Measurements from ENCODE around the gene WIPF1. TPM values are rescaled to one million over a fixed set of nuclear protein-coding genes. Genes with fewer than 3 reads are reported as not detected.

The WIPF1 gene
- total RNA-seq, 4 donors from 2014 or later: 31.5 to 61.5 (median 36.3) TPM

DNA sequence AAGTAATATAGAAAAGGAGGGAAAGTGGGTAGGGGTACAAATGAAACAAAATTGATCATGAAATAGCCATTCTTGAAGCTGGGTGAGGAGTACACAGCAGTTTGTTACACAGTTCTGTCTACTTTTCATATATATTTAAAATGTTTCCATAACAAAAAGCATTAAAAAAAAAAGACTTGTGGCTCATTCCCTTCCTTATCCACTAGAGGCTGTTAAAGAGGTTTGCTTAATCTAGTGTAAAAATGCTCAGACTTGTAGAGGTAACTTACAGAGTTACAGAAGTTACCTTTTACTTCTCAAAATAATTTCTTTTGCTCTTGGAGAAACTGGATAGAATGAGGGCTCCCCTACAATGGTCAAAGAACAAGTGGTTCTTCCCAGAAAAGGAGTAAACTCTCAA, 8.1 kb upstream of the WIPF1 start:
- peak overlapping the region; percentile 48 to 68 (median 56) for H3K27ac ChIP-seq (replicated peaks in 1 of 4)
- H3K4me3 ChIP-seq: no peak overlapping the region
- peaks cover 0 to 3% (median 0%) of the 10 kb centered on the region in 4 donors for H3K36me3 ChIP-seq
- intact Hi-C loops (cut with DNase I): loop anchor here (5.0 kb wide), 1 partner anchor 77 kb away; no protein-coding TSS in a partner anchor
- H3K27me3 ChIP-seq: no peaks in the 10 kb centered on the region
- peaks cover 26 to 75% (median 64%) of the 10 kb centered on the region in 4 donors for H3K4me1 ChIP-seq
- no peaks in the 10 kb centered on the region for H3K9me3 ChIP-seq
- TF ChIP-seq, protein P1, sequence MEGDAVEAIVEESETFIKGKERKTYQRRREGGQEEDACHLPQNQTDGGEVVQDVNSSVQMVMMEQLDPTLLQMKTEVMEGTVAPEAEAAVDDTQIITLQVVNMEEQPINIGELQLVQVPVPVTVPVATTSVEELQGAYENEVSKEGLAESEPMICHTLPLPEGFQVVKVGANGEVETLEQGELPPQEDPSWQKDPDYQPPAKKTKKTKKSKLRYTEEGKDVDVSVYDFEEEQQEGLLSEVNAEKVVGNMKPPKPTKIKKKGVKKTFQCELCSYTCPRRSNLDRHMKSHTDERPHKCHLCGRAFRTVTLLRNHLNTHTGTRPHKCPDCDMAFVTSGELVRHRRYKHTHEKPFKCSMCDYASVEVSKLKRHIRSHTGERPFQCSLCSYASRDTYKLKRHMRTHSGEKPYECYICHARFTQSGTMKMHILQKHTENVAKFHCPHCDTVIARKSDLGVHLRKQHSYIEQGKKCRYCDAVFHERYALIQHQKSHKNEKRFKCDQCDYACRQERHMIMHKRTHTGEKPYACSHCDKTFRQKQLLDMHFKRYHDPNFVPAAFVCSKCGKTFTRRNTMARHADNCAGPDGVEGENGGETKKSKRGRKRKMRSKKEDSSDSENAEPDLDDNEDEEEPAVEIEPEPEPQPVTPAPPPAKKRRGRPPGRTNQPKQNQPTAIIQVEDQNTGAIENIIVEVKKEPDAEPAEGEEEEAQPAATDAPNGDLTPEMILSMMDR (IDR thresholded peaks at IDR 0.05): peak; percentile 37 to 62 (median 43)
- TF ChIP-seq POLR2A (IDR thresholded peaks at IDR 0.05; ENCODE audit: low read depth): no peak
- DNase-seq (ENCODE audit: extremely low spot score): no peak

DNA sequence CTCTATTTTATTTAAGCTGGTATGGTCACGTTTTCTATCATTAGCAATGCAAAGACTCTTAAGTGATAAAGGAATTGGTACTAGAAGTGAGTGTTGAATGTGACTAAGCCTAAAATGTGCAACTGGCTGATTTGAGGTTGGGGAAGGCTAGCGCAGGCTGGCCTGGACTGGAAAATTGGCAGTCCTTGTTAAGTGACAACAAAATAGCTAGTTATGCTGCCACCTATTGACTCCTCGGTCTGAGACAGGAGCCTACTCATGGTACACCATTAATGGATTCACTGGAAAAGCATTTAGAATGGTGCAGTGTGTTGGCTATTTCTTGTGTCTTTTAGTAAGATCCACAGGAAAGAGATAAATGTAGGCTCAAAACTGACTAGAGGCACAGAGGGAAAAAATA, 5.7 kb upstream of the WIPF1 start:
- H3K36me3 ChIP-seq: peaks cover 0 to 3% (median 0%) of the 10 kb centered on the region in 4 donors
- no peak overlapping the region for H3K4me3 ChIP-seq
- DNase-seq (ENCODE audit: extremely low spot score): no peak
- no peaks in the 10 kb centered on the region for H3K9me3 ChIP-seq
- intact Hi-C loops (cut with DNase I): no loop called here
- WGBS: 43% methylated on average over 3 of the region's 3 CpGs
- peaks cover 16 to 67% (median 48%) of the 10 kb centered on the region in 4 donors for H3K4me1 ChIP-seq
- no peaks in the 10 kb centered on the region for H3K27me3 ChIP-seq
- no peak overlapping the region for H3K27ac ChIP-seq (replicated peaks in 1 of 4)
- TF ChIP-seq POLR2AphosphoS5 (IDR thresholded peaks at IDR 0.05): peak in 1 of 2 donors; percentile 21
- no peak for TF ChIP-seq POLR2A (IDR thresholded peaks at IDR 0.05; ENCODE audit: low read depth)
- TF ChIP-seq, protein P1 (IDR thresholded peaks at IDR 0.05): peak; percentile 45 to 57 (median 49)

DNA sequence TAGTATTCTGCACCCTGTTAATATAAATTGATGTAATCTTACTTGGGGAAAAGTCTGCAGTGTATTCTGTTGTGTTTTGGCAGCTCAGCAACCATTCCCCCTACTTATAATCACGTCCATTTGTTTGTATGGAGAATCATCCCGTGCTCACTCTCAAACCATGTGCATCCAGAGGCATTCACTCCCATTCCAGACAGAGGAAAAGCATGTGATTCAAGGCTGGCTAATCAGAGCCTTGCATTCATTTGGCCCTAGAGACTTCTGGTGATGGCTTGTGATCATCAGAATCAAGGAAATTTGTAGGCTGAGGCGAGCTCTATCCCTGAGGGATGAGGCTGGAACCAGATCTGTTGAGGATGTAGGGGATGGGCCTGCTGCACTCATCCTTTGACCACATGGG, 5.1 kb upstream of the WIPF1 start:
- no peak for DNase-seq (ENCODE audit: extremely low spot score)
- Histone ChIP-seq H3K27me3 (no peaks in the 10 kb centered on the region), H3K4me3 (no peak overlapping the region), H3K27ac (replicated peaks in 1 of 4) (no peak overlapping the region), H3K4me1 (peaks cover 11 to 67% (median 48%) of the 10 kb centered on the region in 4 donors), H3K36me3 (peaks cover 0 to 3% (median 0%) of the 10 kb centered on the region in 4 donors), H3K9me3 (no peaks in the 10 kb centered on the region)
- intact Hi-C loops (cut with DNase I): no loop called here
- TF ChIP-seq POLR2AphosphoS5 (IDR thresholded peaks at IDR 0.05): no peak
- TF ChIP-seq POLR2A (IDR thresholded peaks at IDR 0.05; ENCODE audit: low read depth): no peak
- TF ChIP-seq, protein P1 (IDR thresholded peaks at IDR 0.05): no peak
- no peak for TF ChIP-seq EP300 (IDR thresholded peaks at IDR 0.05)
- 80% methylated on average over 3 of the region's 3 CpGs for WGBS

DNA sequence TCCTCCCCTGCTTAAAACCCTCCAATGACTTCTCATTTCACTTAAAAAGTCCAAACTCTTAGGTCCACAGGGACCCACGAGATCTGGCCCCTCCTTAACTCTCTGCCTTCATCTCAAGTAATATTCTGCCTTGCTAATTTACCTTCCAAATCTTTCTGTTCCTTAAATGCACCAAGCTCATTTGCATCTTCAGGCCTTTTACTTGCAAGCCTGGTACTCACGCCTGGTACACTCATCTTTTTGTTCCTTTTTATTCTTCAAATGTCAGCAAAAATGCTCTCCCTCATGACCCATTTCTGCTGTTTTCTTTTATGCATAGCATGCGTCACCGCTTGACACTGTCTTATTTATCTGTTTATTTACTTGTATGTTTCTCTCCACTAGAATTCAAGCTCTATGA, 2.7 kb upstream of the WIPF1 start:
- TF ChIP-seq POLR2A (IDR thresholded peaks at IDR 0.05; ENCODE audit: low read depth) (no peak), POLR2AphosphoS5 (IDR thresholded peaks at IDR 0.05) (no peak), EP300 (IDR thresholded peaks at IDR 0.05) (no peak)
- TF ChIP-seq, protein P1 (IDR thresholded peaks at IDR 0.05): no peak
- H3K27me3 ChIP-seq: no peaks in the 10 kb centered on the region
- H3K9me3 ChIP-seq: no peaks in the 10 kb centered on the region
- no peak overlapping the region for H3K4me3 ChIP-seq
- WGBS: 77% methylated on average over 4 of the region's 4 CpGs
- peaks cover 0 to 3% (median 0%) of the 10 kb centered on the region in 4 donors for H3K36me3 ChIP-seq
- intact Hi-C loops (cut with DNase I): no loop called here
- no peak for DNase-seq (ENCODE audit: extremely low spot score)
- peaks cover 0 to 65% (median 49%) of the 10 kb centered on the region in 4 donors for H3K4me1 ChIP-seq
- peak overlapping the region in 2 of 4 donors; percentile 12 to 25 for H3K27ac ChIP-seq (replicated peaks in 1 of 4)

All from esophagus muscularis mucosa (tissue), 4 donors.